Measurements from ENCODE around the gene APBB2.
"Not testable (repeated sequence)": the region's sequence is repeated elsewhere in the genome, so short reads cannot be mapped to it uniquely, and the experiment has no call there.

Gene APBB2

GRCh38 chr4:40840985-40841571, 373.3 kb downstream of the APBB2 start:
- DNase-seq: peak; percentile 91

DNA sequence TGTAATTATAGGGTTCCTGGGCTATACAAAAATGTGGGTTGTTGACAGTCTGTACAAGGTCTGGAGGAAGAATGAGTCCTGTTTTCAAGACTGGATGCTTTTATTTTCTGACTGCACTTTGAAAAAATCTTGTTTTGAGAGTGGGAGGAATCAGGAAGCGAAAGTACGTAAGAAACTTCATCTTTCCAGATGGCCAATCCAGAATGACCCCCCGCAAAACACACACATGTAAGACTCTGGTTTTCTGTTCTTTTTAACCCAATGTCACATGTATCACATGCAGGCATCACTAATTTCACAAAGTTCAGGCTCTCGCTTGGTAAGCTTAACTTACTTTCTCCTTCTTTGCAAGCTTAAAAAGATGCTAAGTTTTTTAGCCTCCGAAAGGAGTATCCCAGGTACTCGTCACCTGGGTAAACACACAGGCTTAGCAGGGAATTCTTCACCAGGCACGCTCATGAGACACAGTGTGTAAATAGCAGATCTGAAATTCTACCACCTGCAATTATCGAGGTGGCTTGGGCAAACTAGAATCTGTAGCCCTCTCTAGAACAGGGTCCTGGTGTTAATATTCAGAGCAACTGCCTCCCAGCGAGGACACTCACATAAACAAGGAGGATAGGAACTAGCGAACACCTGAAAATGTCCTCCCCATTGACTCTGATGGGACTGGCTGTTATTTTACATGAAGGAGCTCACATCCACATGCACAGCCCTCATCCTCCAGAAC, 373.9 kb downstream of the APBB2 start:
- no peak for DNase-seq

DNA sequence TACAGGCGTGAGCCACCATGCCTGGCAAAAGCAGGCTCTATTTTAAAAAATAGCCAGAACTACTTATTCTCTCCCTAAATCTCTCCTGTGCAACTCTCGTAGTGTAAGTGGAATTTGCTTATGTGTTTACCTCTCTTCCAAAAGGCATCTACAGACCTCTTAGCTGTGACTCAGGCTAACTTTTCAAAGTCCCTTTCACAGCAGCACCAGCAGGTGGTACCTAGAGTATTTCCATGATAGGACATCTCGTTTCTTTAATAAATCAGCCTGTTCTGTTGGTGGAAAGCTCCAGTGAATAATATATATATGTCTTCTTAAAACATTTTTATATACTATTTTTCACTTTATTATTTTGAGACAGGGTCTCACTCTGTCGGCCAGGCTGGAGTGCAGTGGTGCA, 375.6 kb downstream of the APBB2 start:
- DNase-seq: no peak

DNA sequence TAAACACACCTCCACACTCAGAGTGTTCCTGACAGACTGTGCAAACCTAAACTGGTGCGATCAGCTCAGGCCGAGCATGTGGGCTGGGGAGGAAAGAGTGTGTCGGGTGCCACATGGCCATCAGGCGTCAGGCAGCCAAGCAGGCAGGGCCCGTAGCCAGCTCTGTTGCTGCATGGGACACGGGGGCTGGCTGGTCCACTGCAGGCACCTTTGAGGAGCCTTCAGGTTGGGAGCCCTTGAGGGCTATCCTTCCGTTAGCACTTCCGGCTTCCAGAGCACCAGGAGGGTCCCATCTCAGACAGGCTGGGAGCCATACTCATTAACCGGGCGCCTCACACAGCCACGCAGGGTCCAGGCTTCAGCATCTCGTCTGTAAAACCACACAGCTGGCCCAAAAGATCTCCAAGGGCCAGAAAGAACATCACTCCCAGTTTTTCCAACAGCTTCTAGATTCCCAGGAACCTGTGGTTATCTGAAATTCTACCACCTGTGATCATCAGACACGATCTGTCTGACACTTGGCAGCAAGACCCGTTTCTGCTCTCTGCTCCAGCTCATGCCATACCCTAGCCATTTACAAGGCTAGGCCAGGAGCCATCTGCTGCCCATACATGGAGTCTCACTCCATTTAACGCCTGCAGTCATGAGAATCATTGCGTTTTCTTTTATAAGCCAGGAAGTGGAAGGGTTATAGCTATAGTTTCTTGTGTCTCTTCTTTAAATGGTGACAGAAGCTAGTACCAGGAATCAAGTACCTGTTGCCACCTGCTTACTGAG, 377.1 kb downstream of the APBB2 start:
- no peak for DNase-seq

- DNase-seq: no peak
Observed at GRCh38 chr4:40833212-40833611, 381.1 kb downstream of the APBB2 start.

DNA sequence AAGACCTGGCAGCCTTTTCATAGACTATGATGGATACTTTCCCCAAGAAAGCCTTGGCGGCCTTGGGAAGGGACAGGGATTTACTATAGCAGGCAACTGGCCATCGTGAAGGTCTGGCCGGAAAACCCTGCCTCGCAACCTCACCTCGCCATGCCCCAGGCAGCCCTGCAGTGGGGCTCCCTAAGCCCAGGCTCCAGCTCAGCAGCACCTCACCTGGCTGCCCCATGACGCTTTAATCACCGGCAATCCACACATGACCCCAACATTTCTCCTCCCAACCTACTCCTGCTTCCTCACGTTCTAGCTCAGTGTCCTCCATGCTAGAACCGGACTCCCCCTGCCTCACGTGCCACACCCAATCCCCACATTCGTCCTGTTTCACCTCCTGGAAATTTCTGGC, 382.2 kb downstream of the APBB2 start:
- no peak for DNase-seq

- DNase-seq: no peak
Observed at GRCh38 chr4:40831146-40831907, 383.0 kb downstream of the APBB2 start.

DNA sequence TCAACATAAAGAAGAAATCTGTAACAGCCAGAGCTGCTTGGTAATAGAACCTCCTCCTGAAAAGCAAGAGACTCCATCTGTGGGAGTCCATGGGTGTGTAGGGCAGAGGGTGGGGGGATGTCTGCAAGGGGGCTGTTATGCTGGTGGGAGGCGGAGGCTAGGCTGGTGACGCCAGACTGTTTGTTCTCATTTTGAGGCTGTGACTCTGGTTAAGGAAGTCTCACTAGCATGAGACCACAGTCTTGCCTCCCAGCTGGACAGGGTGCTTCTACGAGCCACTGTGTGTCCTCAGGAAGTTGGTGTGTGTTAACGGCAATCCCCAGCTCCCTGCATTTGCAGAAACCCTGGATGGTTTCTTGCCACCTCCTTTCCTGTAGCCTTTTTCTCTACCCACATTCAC, 384.8 kb downstream of the APBB2 start:
- DNase-seq: no peak

DNA sequence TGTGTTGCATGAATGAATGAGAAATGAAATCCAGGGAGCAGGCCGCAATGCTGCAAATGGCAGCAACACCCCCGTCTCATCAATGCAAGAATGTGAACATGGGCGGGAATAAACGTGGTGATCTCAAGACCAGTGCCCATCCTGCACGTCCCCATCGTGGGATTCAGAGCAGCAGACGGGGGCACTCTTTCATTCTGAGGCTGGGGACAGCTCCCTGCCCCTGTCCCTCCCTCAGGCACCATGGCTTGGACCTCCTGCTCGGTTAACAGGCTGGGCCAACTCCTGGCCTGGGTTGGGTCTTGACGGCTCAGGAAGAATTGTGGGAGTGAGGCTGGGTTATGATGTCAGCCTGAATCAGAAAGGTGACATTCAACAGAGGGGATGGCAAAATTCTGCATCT, 385.7 kb downstream of the APBB2 start:
- DNase-seq: no peak

GRCh38 chr4:40827758-40828157, 386.6 kb downstream of the APBB2 start:
- no peak for DNase-seq

GRCh38 chr4:40826821-40827220, 387.5 kb downstream of the APBB2 start:
- no peak for DNase-seq

- no peak for DNase-seq
Observed at GRCh38 chr4:40825014-40825838, 389.1 kb downstream of the APBB2 start.

GRCh38 chr4:40822420-40823166, 391.7 kb downstream of the APBB2 start:
- DNase-seq: no peak

DNA sequence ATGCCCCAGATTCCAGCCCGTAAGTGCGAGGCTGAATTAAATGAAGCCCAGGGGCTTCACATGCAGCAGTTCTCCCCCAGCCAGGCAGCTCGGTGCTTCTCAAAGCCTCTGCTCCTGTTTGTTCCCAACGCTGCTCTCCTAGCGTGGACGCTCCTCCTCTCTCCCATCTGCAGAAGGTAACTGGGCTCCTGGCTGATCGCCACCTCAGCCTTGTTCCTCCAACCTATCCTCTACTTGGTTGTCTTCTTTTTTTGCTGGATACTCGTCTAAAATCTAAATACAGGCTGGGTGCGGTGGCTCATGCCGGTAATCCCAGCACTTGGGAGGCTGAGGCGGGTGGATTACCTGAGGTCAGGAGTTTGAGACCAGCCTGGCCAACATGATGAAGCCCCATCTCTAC, 394.2 kb downstream of the APBB2 start:
- no peak for DNase-seq

DNA sequence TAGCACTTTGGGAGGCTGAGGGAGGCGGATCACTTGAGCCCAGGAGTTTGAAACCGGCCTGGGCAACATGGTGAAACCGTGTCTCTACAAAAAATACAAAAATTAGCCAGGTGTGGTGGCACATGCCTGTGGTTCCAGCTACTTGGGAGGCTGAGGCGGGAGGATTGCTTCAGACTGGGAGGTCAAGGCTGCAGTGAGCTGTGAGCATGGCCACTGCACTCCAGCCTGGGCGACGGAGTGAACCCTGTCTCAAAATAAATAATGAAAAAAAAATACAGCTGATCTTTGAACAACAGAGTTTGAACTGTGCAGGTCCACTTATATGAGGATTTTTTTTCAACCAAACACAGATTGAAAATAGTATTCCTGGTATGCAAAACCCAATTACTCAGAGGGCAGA, 397.2 kb downstream of the APBB2 start:
- not testable (repeated sequence) for DNase-seq

- DNase-seq: no peak
Observed at GRCh38 chr4:40812856-40813255, 401.5 kb downstream of the APBB2 start.

GRCh38 chr4:40812386-40812785, 402.0 kb downstream of the APBB2 start:
- no peak for DNase-seq

DNA sequence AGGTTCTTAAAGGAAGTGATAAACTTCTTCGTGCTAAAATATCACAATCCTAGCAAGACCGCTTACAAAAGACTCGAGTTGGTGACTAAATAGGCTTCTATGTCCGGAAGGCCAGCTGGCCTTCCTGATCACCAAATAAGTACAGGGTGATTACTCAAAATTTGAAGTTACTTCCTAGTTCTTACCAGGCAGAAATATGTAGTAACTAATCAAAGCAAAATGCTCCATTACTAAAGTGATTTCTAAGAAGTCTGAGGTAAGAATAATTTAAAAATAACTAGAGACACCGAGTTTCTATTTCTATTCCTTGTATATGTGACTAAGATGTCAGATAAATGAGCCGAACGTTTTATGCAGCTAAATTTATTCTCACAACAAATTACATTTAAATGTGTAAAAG, 402.4 kb downstream of the APBB2 start:
- no peak for DNase-seq

DNA sequence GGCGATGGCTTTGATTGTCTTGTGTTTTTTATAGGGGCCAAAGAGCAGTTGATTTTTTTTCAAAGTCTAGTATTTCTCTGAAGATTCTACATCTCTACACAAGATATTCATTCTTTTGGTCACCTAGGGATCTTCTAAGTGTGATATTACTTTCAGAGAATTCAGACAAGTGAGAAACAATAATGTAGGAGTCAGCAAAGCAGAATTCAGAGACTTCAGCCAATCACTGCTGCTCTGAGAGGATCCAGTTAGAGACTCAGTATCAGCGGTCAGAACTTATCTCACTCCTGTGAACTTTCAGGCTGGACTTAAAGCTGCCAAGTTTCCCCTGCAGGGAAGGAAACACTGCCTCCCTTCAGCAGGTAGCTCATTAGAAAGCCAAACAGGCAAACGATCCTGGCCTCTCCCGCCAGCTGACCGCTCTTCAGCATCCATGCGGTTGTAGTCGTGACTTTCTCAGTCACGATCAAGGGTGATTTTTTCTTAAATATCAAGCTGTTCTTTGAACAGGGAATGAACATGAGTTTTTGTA, 405.4 kb downstream of the APBB2 start:
- no peak for DNase-seq

GRCh38 chr4:40804598-40804997, 409.7 kb downstream of the APBB2 start:
- no peak for DNase-seq

DNA sequence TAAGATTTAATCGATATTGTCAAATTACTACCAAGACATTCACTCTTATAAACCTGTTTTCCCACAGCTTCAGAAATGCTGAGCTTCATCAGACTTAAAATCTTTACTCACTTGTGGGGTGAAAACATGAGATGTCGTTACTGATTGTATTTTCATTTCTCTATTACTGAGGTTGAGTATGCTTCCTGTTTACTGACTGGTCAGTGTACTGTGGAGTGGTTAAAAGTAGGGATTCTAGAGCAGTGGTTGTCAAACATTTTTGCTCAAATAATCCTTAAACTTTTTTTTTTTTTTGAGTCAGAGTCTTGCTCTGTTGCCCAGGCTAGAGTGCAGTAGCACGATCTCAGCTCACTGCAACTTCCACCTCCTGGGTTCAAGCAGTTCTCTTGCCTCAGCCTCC, 414.3 kb downstream of the APBB2 start:
- no peak for DNase-seq

Data from NCI-H2029 treated with DMSO at 0.1 percent for 48 hours (cell line).